ENCODE data around the gene UBE2Q1. TPM values are rescaled to one million over a fixed set of nuclear protein-coding genes. Genes with fewer than 3 reads are reported as not detected.

UBE2Q1 gene
- total RNA-seq (2014; rRNA removed; shearing (Covaris generic)): 31.9 and 37.9 TPM in 2 replicates
- 5.7 and 7.8 TPM in 2 replicates for polyA plus RNA-seq (2016; fragmentation: Nextera tagmentation; extraction: Ambion mirVana)

- Histone ChIP-seq H3K4me3 (peak within 1 kb of the TSS; percentile 100), H3K9me2 (ENCODE audit: insufficient read depth) (no peaks in the 10 kb centered on the region), H3K4me1 (ENCODE audit: insufficient read depth) (peaks cover 12% of the 10 kb centered on the region), H3K36me3 (ENCODE audit: low read depth) (peaks cover 23% of the 10 kb centered on the region), H3K79me2 (ENCODE audit: insufficient read depth) (peaks cover 49% of the 10 kb centered on the region), H4K20me1 (ENCODE audit: insufficient read depth) (no peaks in the 10 kb centered on the region), H3K9ac (peak within 1 kb of the TSS; percentile 96), H2AFZ (peak within 1 kb of the TSS; percentile 88), H3K27me3 (replicated peaks; ENCODE audit: insufficient read depth) (no peaks in the 10 kb centered on the region), H3F3A (ENCODE audit: insufficient read depth) (peaks cover 9% of the 10 kb centered on the region), H3K9me3 (ENCODE audit: low read depth) (no peaks in the 10 kb centered on the region), H3K27ac (peak within 1 kb of the TSS; percentile 82), H3K4me2 (ENCODE audit: unreplicated experiment) (peak within 1 kb of the TSS; percentile 86)
- in situ Hi-C loops (cut with MboI): no loop called here
- DNase-seq: peak; percentile 69
- WGBS, 2 experiments (ENCODE audit: low coverage in 1 of 2, low lambda C conversion rate in 2 of 2, missing lambda C conversion rate in 2 of 2): 0% methylated on average over 13 to 38 of the region's 69 CpGs
- TF ChIP-seq EZH2phosphoT487 (IDR thresholded peaks at IDR 0.05; ENCODE audit: insufficient read depth, low read depth): no peak
Observed at GRCh38 chr1:154557939-154558719, at the start of gene UBE2Q1. Gene UBE2Q1 (minus strand): TSS chr1:154558662. CDS start chr1:154558553, 109 bp downstream.

DNA sequence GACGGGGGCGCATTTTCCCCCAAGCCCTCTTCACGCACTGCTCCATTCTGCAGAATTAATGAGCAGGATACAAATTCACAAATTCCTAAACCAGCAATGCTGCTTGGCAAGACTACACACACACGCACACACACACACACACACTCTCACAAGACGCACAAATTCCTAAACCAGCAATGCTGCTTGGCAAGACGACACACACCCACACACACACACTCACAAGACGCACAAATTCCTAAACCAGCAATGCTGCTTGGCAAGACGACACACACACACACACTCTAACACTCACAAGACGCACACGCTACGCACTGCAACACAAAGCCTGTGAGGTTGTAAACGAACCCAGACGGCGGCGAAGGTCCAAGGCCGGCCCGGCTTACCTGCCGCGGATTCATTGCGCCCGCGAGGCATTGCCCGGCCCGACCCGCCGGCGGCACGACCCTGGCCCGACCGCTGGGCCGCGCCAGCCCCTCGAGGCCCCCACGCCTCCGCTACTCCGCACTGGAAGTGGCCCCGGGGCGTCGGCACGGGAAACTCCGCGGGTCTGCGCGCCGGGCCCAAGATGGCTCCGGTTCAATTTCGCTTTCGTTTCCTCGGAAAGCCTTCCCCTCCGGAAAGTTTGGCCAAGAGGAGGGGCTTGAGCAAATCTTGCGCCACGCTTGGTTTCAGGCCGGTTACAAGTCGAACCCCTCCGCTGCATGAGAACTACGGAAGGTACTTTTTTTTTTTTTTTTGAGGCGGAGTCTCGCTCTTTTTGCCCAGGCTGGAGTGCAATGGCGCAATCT lies 49.3 kb upstream of the UBE2Q1 start, which contains the start of gene ADAR:
Gene ADAR (minus strand): TSS at position 578 of the 788 bp plus-strand sequence. CDS start 180 bp downstream, at position 398.
- Histone ChIP-seq H2AFZ (peak within 1 kb of the TSS; percentile 67), H3K27ac (peak within 1 kb of the TSS; percentile 96), H3K4me1 (ENCODE audit: insufficient read depth) (peaks cover 18% of the 10 kb centered on the region), H3K9me2 (ENCODE audit: insufficient read depth) (no peaks in the 10 kb centered on the region), H4K20me1 (ENCODE audit: insufficient read depth) (peaks cover 15% of the 10 kb centered on the region; the same call in 1 of the 2 replicates), H3K4me3 (peak within 1 kb of the TSS; percentile 89), H3K4me2 (ENCODE audit: unreplicated experiment) (peak within 1 kb of the TSS; percentile 91), H3F3A (ENCODE audit: insufficient read depth) (peaks cover 45% of the 10 kb centered on the region), H3K79me2 (ENCODE audit: insufficient read depth) (peaks cover 89% of the 10 kb centered on the region), H3K27me3 (replicated peaks; ENCODE audit: insufficient read depth) (no peaks in the 10 kb centered on the region), H3K36me3 (ENCODE audit: low read depth) (no peaks in the 10 kb centered on the region), H3K9me3 (ENCODE audit: low read depth) (no peaks in the 10 kb centered on the region), H3K9ac (peak within 1 kb of the TSS; percentile 94)
- peak; percentile 99 for DNase-seq
- 0 to 2% methylated on average over 58 to 59 of the region's 59 CpGs for WGBS, 2 experiments (ENCODE audit: low coverage in 1 of 2, low lambda C conversion rate in 2 of 2, missing lambda C conversion rate in 2 of 2)
- TF ChIP-seq EZH2 (IDR thresholded peaks at IDR 0.05; ENCODE audit: insufficient read depth, poor library complexity, severe bottlenecking) (no peak), EZH2phosphoT487 (IDR thresholded peaks at IDR 0.05; ENCODE audit: insufficient read depth, low read depth) (no peak)
- in situ Hi-C loops (cut with MboI): no loop called here

DNA sequence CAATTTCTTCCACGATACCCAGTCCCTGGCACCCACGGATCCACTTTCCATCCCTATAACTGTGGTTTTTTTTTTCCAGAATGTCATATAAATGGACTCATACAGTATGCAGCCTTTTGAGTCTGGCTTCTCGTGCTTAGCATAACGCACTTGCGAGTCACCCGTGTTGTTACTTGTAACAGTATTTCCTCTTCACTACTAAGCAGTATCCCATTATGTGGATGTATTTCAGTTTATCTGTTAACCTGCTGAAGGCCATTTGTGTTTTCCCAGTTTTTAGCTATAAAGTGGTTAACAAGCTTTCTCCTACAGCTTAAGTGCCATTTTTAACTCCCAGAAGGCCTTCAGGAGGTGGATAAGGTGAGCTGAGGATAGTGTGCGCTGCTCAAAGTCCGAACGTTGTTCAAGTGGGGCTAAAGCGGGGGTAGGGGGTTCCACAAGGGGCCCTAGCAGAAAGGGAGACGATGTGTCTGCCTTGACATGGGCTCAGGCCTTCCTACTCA lies 48.7 kb upstream of the UBE2Q1 start:
- Histone ChIP-seq H2AFZ (peak overlapping the region; percentile 67), H3K4me3 (peak overlapping the region; percentile 89), H3K4me1 (ENCODE audit: insufficient read depth) (peaks cover 18% of the 10 kb centered on the region), H3K4me2 (ENCODE audit: unreplicated experiment) (peak overlapping the region; percentile 91), H3F3A (ENCODE audit: insufficient read depth) (peaks cover 45% of the 10 kb centered on the region), H3K9me2 (ENCODE audit: insufficient read depth) (no peaks in the 10 kb centered on the region), H4K20me1 (ENCODE audit: insufficient read depth) (peaks cover 15% of the 10 kb centered on the region; the same call in 1 of the 2 replicates), H3K79me2 (ENCODE audit: insufficient read depth) (peaks cover 89% of the 10 kb centered on the region), H3K27me3 (replicated peaks; ENCODE audit: insufficient read depth) (no peaks in the 10 kb centered on the region), H3K9ac (peak overlapping the region; percentile 94), H3K9me3 (ENCODE audit: low read depth) (no peaks in the 10 kb centered on the region), H3K27ac (peak overlapping the region; percentile 96), H3K36me3 (ENCODE audit: low read depth) (no peaks in the 10 kb centered on the region)
- WGBS, 2 experiments (ENCODE audit: low coverage in 1 of 2, low lambda C conversion rate in 2 of 2, missing lambda C conversion rate in 2 of 2): 2 to 4% methylated on average over 11 of the region's 11 CpGs
- TF ChIP-seq EZH2 (IDR thresholded peaks at IDR 0.05; ENCODE audit: insufficient read depth, poor library complexity, severe bottlenecking): no peak
- TF ChIP-seq EZH2phosphoT487 (IDR thresholded peaks at IDR 0.05; ENCODE audit: insufficient read depth, low read depth): no peak
- in situ Hi-C loops (cut with MboI): no loop called here
- DNase-seq: peak; percentile 89

- no peak for DNase-seq
- no peak overlapping the region for H2AFZ ChIP-seq
- no peak for TF ChIP-seq EZH2phosphoT487 (IDR thresholded peaks at IDR 0.05; ENCODE audit: insufficient read depth, low read depth)
- TF ChIP-seq EZH2 (IDR thresholded peaks at IDR 0.05; ENCODE audit: insufficient read depth, poor library complexity, severe bottlenecking): no peak
- H4K20me1 ChIP-seq (ENCODE audit: insufficient read depth): peaks cover 20% of the 10 kb centered on the region; the same call in 1 of the 2 replicates
- in situ Hi-C loops (cut with MboI): no loop called here
- no peaks in the 10 kb centered on the region for H3K9me3 ChIP-seq (ENCODE audit: low read depth)
- 81 to 82% methylated on average over 2 of the region's 2 CpGs for WGBS, 2 experiments (ENCODE audit: low coverage in 1 of 2, low lambda C conversion rate in 2 of 2, missing lambda C conversion rate in 2 of 2)
- H3K9ac ChIP-seq: no peak overlapping the region
- peaks cover 18% of the 10 kb centered on the region for H3K4me1 ChIP-seq (ENCODE audit: insufficient read depth)
- H3F3A ChIP-seq (ENCODE audit: insufficient read depth): peaks cover 39% of the 10 kb centered on the region
- H3K27ac ChIP-seq: no peak overlapping the region; the same call in 1 of the 2 replicates
- no peaks in the 10 kb centered on the region for H3K27me3 ChIP-seq (replicated peaks; ENCODE audit: insufficient read depth)
- H3K79me2 ChIP-seq (ENCODE audit: insufficient read depth): peaks cover 89% of the 10 kb centered on the region
- peaks cover 9% of the 10 kb centered on the region for H3K36me3 ChIP-seq (ENCODE audit: low read depth)
- no peak overlapping the region for H3K4me2 ChIP-seq (ENCODE audit: unreplicated experiment)
- H3K4me3 ChIP-seq: no peak overlapping the region
- no peaks in the 10 kb centered on the region for H3K9me2 ChIP-seq (ENCODE audit: insufficient read depth)
Observed at GRCh38 chr1:154605534-154605933, 47.1 kb upstream of the UBE2Q1 start.

All from GM23248 (cell line).